HCT116 (cell line): ENCODE data around the gene CCDC91. TPM values are rescaled to one million over a fixed set of nuclear protein-coding genes. Genes with fewer than 3 reads are reported as not detected.

ENCODE experiments used
- ATAC-seq: fragments of 200-7000 bp; cut with Tn5 transposase; 2 replicates; pipeline ENCODE4 v1.9.1; 2020; ENCODE audit warnings: mild to moderate bottlenecking, moderate library complexity
- BruUV-seq: library from RNA; stranded (reverse); fragments of 400-500 nt; replicated peaks from 2 replicates; lab custom pipeline; 2021; lab: Mats Ljungman, UMichigan
- CTCF ChIA-PET: fragments of 300-600 bp; sonication (Branson Sonifier 250); formaldehyde crosslinking; loops from one replicate; lab custom pipeline; 2021; ENCODE audit warnings: antibody characterized with exemption; lab: Charles Lee
- POLR2A ChIA-PET: fragments of 300-600, 350-600 bp; sonication (Branson Sonifier 250); formaldehyde crosslinking; loops from one replicate; lab custom pipeline; 2021; ENCODE audit warnings: antibody characterized with exemption; lab: Charles Lee
- RAD21 ChIA-PET, 2 experiments: fragments of 300-600 bp; sonication (Branson Sonifier 250); formaldehyde crosslinking; loops; one replicate each; lab custom pipeline; 2023; ENCODE audit warnings: low total read pairs in 2 of 2; ENCODE audit not compliant: uncharacterized antibody in 2 of 2, unreplicated experiment in 2 of 2, low non-redundant PET in 1 of 2; lab: Charles Lee
- DNase-seq: peaks from one replicate; pipeline ENCODE4 v3.0.0-alpha.2; 2010; ENCODE audit warnings: low read depth, low spot score
- H2AFZ ChIP-seq: fragments of 200-600 bp; shearing (Covaris generic), sonication (generic); 2 replicates; pipeline ENCODE4 v1.6.1; 2017; ENCODE audit warnings: low read depth, mixed run types, mixed read lengths, antibody characterized with exemption, low read length; ENCODE audit not compliant: poor library complexity, severe bottlenecking
- H3K27ac ChIP-seq: 2 replicates; pipeline ENCODE4 v1.5.1; 2012; ENCODE audit warnings: low read depth, low read length
- H3K27me3 ChIP-seq: fragments of 200-600 bp; sonication (generic); 2 replicates; pipeline ENCODE4 v1.6.1; 2016; ENCODE audit warnings: mixed run types, low read length, mixed read lengths; ENCODE audit not compliant: insufficient read depth
- H3K36me3 ChIP-seq, 2 experiments: fragments of 200-500 bp in 1 of 2; fragments of 200-600 bp in 1 of 2; sonication (Bioruptor generic) in 1 of 2; sonication (generic) in 1 of 2; 2 replicates each; pipeline versions ENCODE4 v1.5.1 to v1.6.1; 2014 to 2016; ENCODE audit warnings: low read length in 2 of 2, inconsistent platforms in 1 of 2, mixed read lengths in 1 of 2, mixed run types in 1 of 2; ENCODE audit not compliant: insufficient read depth in 2 of 2, control insufficient read depth in 1 of 2
- H3K4me1 ChIP-seq, 2 experiments: fragments of 200-600 bp in 1 of 2; sonication (generic) in 1 of 2; 2 replicates each; pipeline versions ENCODE4 v1.5.1 to v1.6.1; 2012 to 2017; ENCODE audit warnings: low read length in 2 of 2, inconsistent platforms in 1 of 2, mild to moderate bottlenecking in 1 of 2, mixed read lengths in 1 of 2, mixed run types in 1 of 2, moderate library complexity in 1 of 2; ENCODE audit not compliant: insufficient read depth in 2 of 2, control insufficient read depth in 1 of 2
- H3K4me2 ChIP-seq: fragments of 200-600 bp; sonication (generic); 2 replicates; pipeline ENCODE4 v1.6.1; 2017; ENCODE audit warnings: mixed run types, low read length, mixed read lengths
- H3K4me3 ChIP-seq, 2 experiments: fragments of 200-600 bp in 1 of 2; sonication (generic) in 1 of 2; replicated peaks in 1 of 2; 2 replicates each; pipeline ENCODE4 v1.5.1; 2011 to 2016; ENCODE audit warnings: low read length in 2 of 2, control low read depth in 1 of 2, low read depth in 1 of 2, mild to moderate bottlenecking in 1 of 2, mixed read lengths in 1 of 2, mixed run types in 1 of 2
- H3K79me2 ChIP-seq: fragments of 200-600 bp; sonication (generic); 2 replicates; pipeline ENCODE4 v1.6.1; 2017; ENCODE audit warnings: mild to moderate bottlenecking, mixed run types, low read length, moderate library complexity, mixed read lengths; ENCODE audit not compliant: insufficient read depth
- H3K9ac ChIP-seq: fragments of 200-600 bp; sonication (generic); 2 replicates; pipeline ENCODE4 v1.6.1; 2016; ENCODE audit warnings: low read length, mixed read lengths
- H3K9me2 ChIP-seq: fragments of 200-600 bp; sonication (generic), shearing (Covaris generic); 2 replicates; pipeline ENCODE4 v1.6.1; 2017; ENCODE audit warnings: mixed run types, mild to moderate bottlenecking, moderate library complexity; ENCODE audit not compliant: insufficient read depth
- H3K9me3 ChIP-seq, 2 experiments: fragments of 200-500 bp in 1 of 2; fragments of 200-600 bp in 1 of 2; sonication (Bioruptor generic) in 1 of 2; sonication (generic) in 1 of 2; 2 replicates each; pipeline ENCODE4 v1.6.1; 2014 to 2017; ENCODE audit warnings: low read length in 2 of 2, mixed read lengths in 2 of 2, inconsistent platforms in 1 of 2, low read depth in 1 of 2, mild to moderate bottlenecking in 1 of 2, mixed run types in 1 of 2, moderate library complexity in 1 of 2; ENCODE audit not compliant: control insufficient read depth in 1 of 2, insufficient read depth in 1 of 2
- H4K20me1 ChIP-seq: fragments of 200-600 bp; sonication (generic), shearing (Covaris generic); 2 replicates; pipeline ENCODE4 v1.6.1; 2017; ENCODE audit warnings: mixed run types, mild to moderate bottlenecking, moderate library complexity; ENCODE audit not compliant: insufficient read depth
- CBX3 ChIP-seq: IDR thresholded peaks from 2 replicates; pipeline ENCODE4 v1.6.1; 2012; ENCODE audit warnings: low read depth
- JUND ChIP-seq: IDR thresholded peaks from 2 replicates; pipeline ENCODE4 v1.6.1; 2012
- RAD21 ChIP-seq: IDR thresholded peaks from 2 replicates; pipeline ENCODE4 v1.6.1; 2012; ENCODE audit warnings: low read depth, mild to moderate bottlenecking
- ZBTB33 ChIP-seq: IDR thresholded peaks from 2 replicates; pipeline ENCODE4 v1.6.1; 2011; ENCODE audit warnings: mild to moderate bottlenecking, low read length, moderate library complexity; ENCODE audit not compliant: insufficient replicate concordance; ENCODE audit errors: extremely low read depth
- intact Hi-C: fragments of 100-400 bp; cut with micrococcal nuclease; formaldehyde crosslinking; loops from 2 replicates; pipeline ENCODE4 v1.10.0; 2022
- total RNA-seq: library from RNA; stranded (reverse); gene quantifications from one replicate; pipeline ENCODE4 v1.2.1, GENCODE V29; 2021; ENCODE audit not compliant: unreplicated experiment
- TF ChIP-seq, protein P1 (sequence below): IDR thresholded peaks from 2 replicates; pipeline ENCODE4 v1.6.1; 2012; ENCODE audit warnings: low read depth

CCDC91 gene
- total RNA-seq, 1 experiment from 2014 or later = 18.1 TPM

DNA sequence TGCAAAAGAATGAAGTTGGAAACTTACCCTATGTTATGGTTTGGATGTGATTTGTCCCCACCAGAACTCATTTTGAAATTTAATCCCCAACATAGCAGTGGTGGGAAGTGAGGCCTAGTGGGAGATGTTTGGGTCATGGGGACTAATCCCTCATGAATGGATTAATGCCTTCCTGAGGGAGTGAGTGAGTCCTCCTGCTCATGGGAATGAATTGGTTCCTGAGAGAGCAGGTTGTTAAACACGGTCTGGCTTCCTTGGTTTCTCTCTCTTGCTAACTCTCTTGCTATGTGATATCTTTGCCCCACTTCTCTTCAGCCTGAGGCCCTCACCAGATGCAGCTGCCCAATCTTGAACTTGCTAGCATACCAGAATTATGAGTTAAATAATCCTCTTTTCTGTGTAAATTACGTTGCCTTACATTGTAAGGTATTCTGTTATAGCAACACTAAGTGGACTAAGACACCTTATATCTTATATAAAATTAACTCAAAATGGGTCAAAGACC, 22.2 kb upstream of the CCDC91 start:
- POLR2A ChIA-PET = no interaction called here
- H3K27me3 ChIP-seq = no peaks in the 10 kb centered on the region
- no peak for DNase-seq

More for the DNA sequence above, 22.2 kb upstream of the CCDC91 start:
- TF ChIP-seq CBX3 (no peak), RAD21 (no peak), ZBTB33 (no peak), JUND (no peak)
- TF ChIP-seq, protein P1, sequence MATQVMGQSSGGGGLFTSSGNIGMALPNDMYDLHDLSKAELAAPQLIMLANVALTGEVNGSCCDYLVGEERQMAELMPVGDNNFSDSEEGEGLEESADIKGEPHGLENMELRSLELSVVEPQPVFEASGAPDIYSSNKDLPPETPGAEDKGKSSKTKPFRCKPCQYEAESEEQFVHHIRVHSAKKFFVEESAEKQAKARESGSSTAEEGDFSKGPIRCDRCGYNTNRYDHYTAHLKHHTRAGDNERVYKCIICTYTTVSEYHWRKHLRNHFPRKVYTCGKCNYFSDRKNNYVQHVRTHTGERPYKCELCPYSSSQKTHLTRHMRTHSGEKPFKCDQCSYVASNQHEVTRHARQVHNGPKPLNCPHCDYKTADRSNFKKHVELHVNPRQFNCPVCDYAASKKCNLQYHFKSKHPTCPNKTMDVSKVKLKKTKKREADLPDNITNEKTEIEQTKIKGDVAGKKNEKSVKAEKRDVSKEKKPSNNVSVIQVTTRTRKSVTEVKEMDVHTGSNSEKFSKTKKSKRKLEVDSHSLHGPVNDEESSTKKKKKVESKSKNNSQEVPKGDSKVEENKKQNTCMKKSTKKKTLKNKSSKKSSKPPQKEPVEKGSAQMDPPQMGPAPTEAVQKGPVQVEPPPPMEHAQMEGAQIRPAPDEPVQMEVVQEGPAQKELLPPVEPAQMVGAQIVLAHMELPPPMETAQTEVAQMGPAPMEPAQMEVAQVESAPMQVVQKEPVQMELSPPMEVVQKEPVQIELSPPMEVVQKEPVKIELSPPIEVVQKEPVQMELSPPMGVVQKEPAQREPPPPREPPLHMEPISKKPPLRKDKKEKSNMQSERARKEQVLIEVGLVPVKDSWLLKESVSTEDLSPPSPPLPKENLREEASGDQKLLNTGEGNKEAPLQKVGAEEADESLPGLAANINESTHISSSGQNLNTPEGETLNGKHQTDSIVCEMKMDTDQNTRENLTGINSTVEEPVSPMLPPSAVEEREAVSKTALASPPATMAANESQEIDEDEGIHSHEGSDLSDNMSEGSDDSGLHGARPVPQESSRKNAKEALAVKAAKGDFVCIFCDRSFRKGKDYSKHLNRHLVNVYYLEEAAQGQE = no peak
- no peaks in the 10 kb centered on the region for H3K9me3 ChIP-seq
- CTCF ChIA-PET = no interaction called here
- H3K79me2 ChIP-seq = no peaks in the 10 kb centered on the region
- RAD21 ChIA-PET = no interaction called here
- H4K20me1 ChIP-seq = no peaks in the 10 kb centered on the region
- intact Hi-C loops = no loop called here
- H3K4me3 ChIP-seq = no peak overlapping the region
- BruUV-seq = no TSS peak
- H3K27ac ChIP-seq = no peak overlapping the region
- H3K36me3 ChIP-seq = no peaks in the 10 kb centered on the region
- no peaks in the 10 kb centered on the region for H3K9me2 ChIP-seq
- peaks cover 2 to 4% of the 10 kb centered on the region in 2 experiments; a peak in 3 of 4 replicates for H3K4me1 ChIP-seq
- no peak overlapping the region for H3K9ac ChIP-seq
- no peak overlapping the region for H3K4me2 ChIP-seq
- ATAC-seq = no peak
- no peak overlapping the region for H2AFZ ChIP-seq
